Fibroblast of lung (primary cell): Measurements from ENCODE around the gene TPO.

Source experiments
- EZH2 ChIP-seq: IDR thresholded peaks from 2 replicates; pipeline ENCODE4 v1.5.1; 2012; ENCODE audit warnings: low read length, control low read depth, mild to moderate bottlenecking; ENCODE audit errors: missing control alignments
- TF ChIP-seq, protein P1 (sequence below), 2 donors: IDR thresholded peaks in 1 of 2; conservative IDR thresholded peaks in 1 of 2; 1 replicate in 1 of 2; 2 replicates in 1 of 2; pipeline ENCODE4 v1.5.1; 2011 to 2012; ENCODE audit warnings: low read length in 2 of 2, control low read depth in 1 of 2, inconsistent platforms in 1 of 2, low read depth in 1 of 2, mild to moderate bottlenecking in 1 of 2

DNA sequence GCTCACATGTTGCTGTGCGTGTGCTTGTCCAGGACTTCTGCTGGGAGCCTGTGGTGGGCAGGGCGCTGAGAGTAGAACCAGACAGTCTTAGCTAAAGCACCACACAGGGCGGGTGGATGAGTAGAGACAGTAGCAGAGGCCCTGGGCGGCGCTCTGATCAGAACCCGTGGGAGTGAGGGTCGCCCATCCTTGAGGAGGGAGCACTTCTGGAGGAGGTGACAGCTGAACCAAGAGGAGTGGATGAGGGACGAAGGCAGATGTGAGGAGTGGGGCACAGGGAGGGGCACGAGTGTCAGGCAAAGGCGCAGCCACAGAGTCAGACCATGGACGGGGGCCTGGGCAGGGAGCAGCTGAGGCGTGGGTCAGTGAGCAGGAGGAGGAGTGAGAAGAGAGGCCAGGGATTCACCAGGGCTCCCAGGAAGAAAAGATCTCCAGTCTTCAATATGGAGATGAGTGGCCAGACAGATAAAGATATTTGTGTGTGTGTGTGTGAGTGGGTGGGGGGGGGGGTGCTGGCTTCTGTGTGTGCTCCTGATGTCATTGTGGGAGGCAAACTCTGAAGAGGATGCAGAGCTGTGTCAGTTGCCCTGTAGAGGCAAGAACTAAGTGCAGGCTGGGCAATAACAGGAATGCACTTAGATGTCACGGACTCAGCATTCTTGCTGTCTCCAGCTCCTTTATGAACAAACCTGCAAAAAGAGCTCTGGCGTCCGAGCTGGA, 79.6 kb downstream of the TPO start:
- TF ChIP-seq, protein P1, sequence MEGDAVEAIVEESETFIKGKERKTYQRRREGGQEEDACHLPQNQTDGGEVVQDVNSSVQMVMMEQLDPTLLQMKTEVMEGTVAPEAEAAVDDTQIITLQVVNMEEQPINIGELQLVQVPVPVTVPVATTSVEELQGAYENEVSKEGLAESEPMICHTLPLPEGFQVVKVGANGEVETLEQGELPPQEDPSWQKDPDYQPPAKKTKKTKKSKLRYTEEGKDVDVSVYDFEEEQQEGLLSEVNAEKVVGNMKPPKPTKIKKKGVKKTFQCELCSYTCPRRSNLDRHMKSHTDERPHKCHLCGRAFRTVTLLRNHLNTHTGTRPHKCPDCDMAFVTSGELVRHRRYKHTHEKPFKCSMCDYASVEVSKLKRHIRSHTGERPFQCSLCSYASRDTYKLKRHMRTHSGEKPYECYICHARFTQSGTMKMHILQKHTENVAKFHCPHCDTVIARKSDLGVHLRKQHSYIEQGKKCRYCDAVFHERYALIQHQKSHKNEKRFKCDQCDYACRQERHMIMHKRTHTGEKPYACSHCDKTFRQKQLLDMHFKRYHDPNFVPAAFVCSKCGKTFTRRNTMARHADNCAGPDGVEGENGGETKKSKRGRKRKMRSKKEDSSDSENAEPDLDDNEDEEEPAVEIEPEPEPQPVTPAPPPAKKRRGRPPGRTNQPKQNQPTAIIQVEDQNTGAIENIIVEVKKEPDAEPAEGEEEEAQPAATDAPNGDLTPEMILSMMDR (conservative IDR thresholded peaks at IDR 0.05 in 1 of 2, IDR thresholded peaks at IDR 0.05 in 1 of 2; ENCODE audit: low read depth in 1 of 2, low read length in 2 of 2): no peak
- no peak for TF ChIP-seq EZH2
